CD14-positive monocyte (primary cell): ENCODE data around the gene YJU2. TPM values are rescaled to one million over a fixed set of nuclear protein-coding genes. Genes with fewer than 3 reads are reported as not detected.

Experiments used
- DNase-seq, 3 donors: peaks; one replicate each; pipeline ENCODE4 v3.0.0-alpha.2; 2011 to 2022
- H2AFZ ChIP-seq: 2 replicates; pipeline ENCODE4 v1.6.0; 2012; ENCODE audit warnings: mild to moderate bottlenecking, low read depth, low read length, inconsistent platforms; ENCODE audit not compliant: insufficient read depth, poor library complexity, severe bottlenecking
- H3K27ac ChIP-seq, 2 donors: 1 replicate in 1 of 2; 2 replicates in 1 of 2; pipeline ENCODE4 v1.5.1; 2012 to 2013; ENCODE audit warnings: low read length in 2 of 2, control low read depth in 1 of 2, inconsistent platforms in 1 of 2, low read depth in 1 of 2, mild to moderate bottlenecking in 1 of 2
- H3K27me3 ChIP-seq, 2 donors: one replicate each; pipeline versions ENCODE4 v1.6.0 to v1.6.1; 2011 to 2013; ENCODE audit warnings: low read length in 2 of 2; ENCODE audit not compliant: control insufficient read depth in 2 of 2, insufficient read depth in 2 of 2
- H3K36me3 ChIP-seq, 2 donors: replicated peaks in 1 of 2; 1 replicate in 1 of 2; 2 replicates in 1 of 2; pipeline versions ENCODE4 v1.5.1 to v1.6.1; 2012 to 2013; ENCODE audit warnings: low read length in 2 of 2, control low read depth in 1 of 2, inconsistent platforms in 1 of 2, mild to moderate bottlenecking in 1 of 2; ENCODE audit not compliant: insufficient read depth in 2 of 2, control insufficient read depth in 1 of 2
- H3K4me1 ChIP-seq, 2 donors: 1 replicate in 1 of 2; 2 replicates in 1 of 2; pipeline versions ENCODE4 v1.5.1 to v1.6.1; 2012 to 2013; ENCODE audit warnings: low read length in 2 of 2, control low read depth in 1 of 2, inconsistent platforms in 1 of 2, mild to moderate bottlenecking in 1 of 2, moderate library complexity in 1 of 2; ENCODE audit not compliant: insufficient read depth in 2 of 2, control insufficient read depth in 1 of 2
- H3K4me2 ChIP-seq: replicated peaks from 2 replicates; pipeline ENCODE3; 2012; ENCODE audit warnings: low read length, moderate library complexity, mild to moderate bottlenecking; ENCODE audit not compliant: poor library complexity, severe bottlenecking; ENCODE audit errors: extremely low read depth
- H3K4me3 ChIP-seq, 3 experiments: fragments of 200-600 bp in 1 of 3; sonication (generic) in 1 of 3; replicated peaks in 1 of 3; 1 replicate in 2 of 3; 2 replicates in 1 of 3; pipeline ENCODE4 v1.5.1; 2011 to 2013; ENCODE audit warnings: low read length in 3 of 3, mild to moderate bottlenecking in 3 of 3, control low read depth in 2 of 3, low read depth in 2 of 3, inconsistent platforms in 1 of 3, moderate library complexity in 1 of 3
- H3K79me2 ChIP-seq: 2 replicates; pipeline ENCODE4 v1.6.0; 2012; ENCODE audit warnings: mild to moderate bottlenecking, control low read depth, inconsistent platforms, low read length, moderate library complexity; ENCODE audit not compliant: insufficient read depth
- H3K9ac ChIP-seq: 2 replicates; pipeline ENCODE4 v1.6.0; 2017; ENCODE audit warnings: low read length, mild to moderate bottlenecking; ENCODE audit not compliant: insufficient read depth, poor library complexity, severe bottlenecking
- H3K9me3 ChIP-seq, 2 donors: replicated peaks in 1 of 2; 1 replicate in 1 of 2; 2 replicates in 1 of 2; pipeline versions ENCODE4 v1.5.1 to v1.6.1; 2012 to 2013; ENCODE audit warnings: low read length in 2 of 2, control low read depth in 1 of 2; ENCODE audit not compliant: control insufficient read depth in 1 of 2, insufficient read depth in 1 of 2
- H4K20me1 ChIP-seq: 2 replicates; pipeline ENCODE4 v1.6.0; 2012; ENCODE audit warnings: mild to moderate bottlenecking, low read length, control low read depth, moderate library complexity; ENCODE audit not compliant: insufficient read depth
- H3K27ac Mint-ChIP-seq, 7 donors: one replicate each; pipeline ENCODE4 v1.8.0; 2020; ENCODE audit warnings: mild to moderate bottlenecking in 7 of 7, mixed read lengths in 7 of 7, moderate library complexity in 6 of 7, inconsistent platforms in 2 of 7
- H3K27me3 Mint-ChIP-seq, 3 donors: one replicate each; pipeline ENCODE4 v1.8.0; 2021 to 2022; ENCODE audit warnings: low read depth in 3 of 3, mild to moderate bottlenecking in 3 of 3, mixed read lengths in 3 of 3, moderate library complexity in 3 of 3, inconsistent platforms in 1 of 3
- H3K36me3 Mint-ChIP-seq, 2 donors: one replicate each; pipeline ENCODE4 v1.8.0; 2020; ENCODE audit warnings: mixed read lengths in 2 of 2, inconsistent platforms in 1 of 2, mild to moderate bottlenecking in 1 of 2
- H3K4me1 Mint-ChIP-seq: one replicate; pipeline ENCODE4 v1.8.0; 2020; ENCODE audit warnings: mild to moderate bottlenecking, mixed read lengths
- H3K4me3 Mint-ChIP-seq, 2 donors: one replicate each; pipeline ENCODE4 v1.8.0; 2020; ENCODE audit warnings: mild to moderate bottlenecking in 2 of 2, mixed read lengths in 2 of 2, moderate library complexity in 1 of 2
- H3K9me3 Mint-ChIP-seq, 7 donors: one replicate each; pipeline ENCODE4 v1.8.0; 2020 to 2022; ENCODE audit warnings: mixed read lengths in 7 of 7, mild to moderate bottlenecking in 6 of 7, moderate library complexity in 6 of 7, inconsistent platforms in 2 of 7
- WGBS: methylation state at CpG from one replicate; pipeline ENCODE4 v1.1.5; 2013; ENCODE audit warnings: missing lambda C conversion rate; ENCODE audit not compliant: insufficient coverage; 5-methylcytosine and 5-hydroxymethylcytosine counted together
- intact Hi-C, 2 donors: fragments of 100-400 bp; cut with micrococcal nuclease; formaldehyde crosslinking; loops; one replicate each; pipeline versions ENCODE4 v1.15.0 to v1.15.1; 2023
- polyA plus RNA-seq, 3 donors: library from polyadenylated mRNA; depleted of rRNA in 1 of 3; unstranded in 2 of 3; stranded (reverse) in 1 of 3; fragments of 300-500 nt in 2 of 3; fragments of >200 nt in 1 of 3; fragmentation: Illumina TruSeq in 2 of 3; gene quantifications; 1 replicate in 2 of 3; 2 replicates in 1 of 3; pipeline ENCODE4 v1.2.3, GENCODE V29; 2012 to 2021
- TF ChIP-seq, protein P1 (sequence below): fragments of 200-600 bp; IDR thresholded peaks from one replicate; pipeline ENCODE4 v1.8.0; 2022; ENCODE audit warnings: antibody characterized with exemption, mild to moderate bottlenecking

Gene YJU2
- polyA plus RNA-seq, 3 donors: 8.6 to 19.3 (median 13.4) TPM

DNA sequence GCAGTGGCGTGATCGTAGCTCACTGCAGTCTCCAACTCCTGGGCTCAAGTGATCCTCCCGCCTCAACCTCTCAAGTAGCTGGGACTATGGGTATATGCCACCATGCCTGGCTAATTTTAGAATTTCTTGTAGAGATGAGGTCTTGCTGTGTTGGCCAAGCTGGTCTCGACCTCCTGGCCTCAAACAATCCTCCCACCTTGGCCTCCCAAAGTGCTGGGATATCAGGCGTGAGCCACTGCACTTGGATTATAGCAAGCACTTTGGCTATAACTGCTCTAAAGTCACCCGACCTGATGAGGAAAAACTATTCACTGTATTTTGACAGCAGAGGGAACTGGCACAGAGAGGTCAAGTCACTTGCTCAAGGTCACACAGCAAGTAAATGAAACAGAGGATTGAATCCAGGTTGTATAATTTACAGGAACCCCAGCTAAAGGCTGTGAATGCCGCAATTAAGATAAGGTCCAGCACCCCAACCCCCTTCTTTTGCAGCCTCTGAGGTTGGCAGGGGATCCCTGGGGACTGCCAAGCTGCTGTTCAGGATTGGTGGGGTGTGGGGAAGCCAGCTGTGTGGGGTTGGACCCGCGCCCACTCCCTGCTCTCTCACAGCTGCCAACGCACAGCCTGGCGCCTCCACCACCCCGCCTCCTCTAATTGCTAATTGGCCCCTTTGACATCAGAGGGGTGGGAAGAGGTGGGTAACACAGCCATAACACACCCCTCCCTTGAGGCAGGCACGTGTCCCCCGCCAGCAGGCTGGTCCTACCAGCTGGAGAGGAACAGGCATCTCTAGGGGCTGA, 49.3 kb downstream of the YJU2 start:
- Mint-ChIP-seq H3K27me3 (peaks cover 0 to 2% (median 0%) of the 10 kb centered on the region in 3 donors), H3K9me3 (peaks cover 0 to 2% (median 0%) of the 10 kb centered on the region in 7 donors)
- intact Hi-C loops: no loop called here

GRCh38 chr19:4297901-4298809, 51.3 kb downstream of the YJU2 start:
- Histone ChIP-seq H3K9me3 (no peaks in the 10 kb centered on the region), H4K20me1 (no peaks in the 10 kb centered on the region), H3K27me3 (no peaks in the 10 kb centered on the region), H3K79me2 (no peaks in the 10 kb centered on the region), H3K4me3 (no peak overlapping the region), H3K4me2 (no peak overlapping the region), H2AFZ (no peak overlapping the region), H3K36me3 (no peaks in the 10 kb centered on the region), H3K4me1 (no peaks in the 10 kb centered on the region), H3K9ac (no peak overlapping the region), H3K27ac (no peak overlapping the region)
- WGBS: 91% methylated on average over 21 of the region's 27 CpGs
- DNase-seq: no peak
- H3K27me3 Mint-ChIP-seq: peaks cover 0 to 4% (median 3%) of the 10 kb centered on the region in 3 donors
- H3K27ac Mint-ChIP-seq: no peak overlapping the region
- intact Hi-C loops: no loop called here
- peaks cover 0 to 2% (median 0%) of the 10 kb centered on the region in 7 donors for H3K9me3 Mint-ChIP-seq
- TF ChIP-seq, protein P1, sequence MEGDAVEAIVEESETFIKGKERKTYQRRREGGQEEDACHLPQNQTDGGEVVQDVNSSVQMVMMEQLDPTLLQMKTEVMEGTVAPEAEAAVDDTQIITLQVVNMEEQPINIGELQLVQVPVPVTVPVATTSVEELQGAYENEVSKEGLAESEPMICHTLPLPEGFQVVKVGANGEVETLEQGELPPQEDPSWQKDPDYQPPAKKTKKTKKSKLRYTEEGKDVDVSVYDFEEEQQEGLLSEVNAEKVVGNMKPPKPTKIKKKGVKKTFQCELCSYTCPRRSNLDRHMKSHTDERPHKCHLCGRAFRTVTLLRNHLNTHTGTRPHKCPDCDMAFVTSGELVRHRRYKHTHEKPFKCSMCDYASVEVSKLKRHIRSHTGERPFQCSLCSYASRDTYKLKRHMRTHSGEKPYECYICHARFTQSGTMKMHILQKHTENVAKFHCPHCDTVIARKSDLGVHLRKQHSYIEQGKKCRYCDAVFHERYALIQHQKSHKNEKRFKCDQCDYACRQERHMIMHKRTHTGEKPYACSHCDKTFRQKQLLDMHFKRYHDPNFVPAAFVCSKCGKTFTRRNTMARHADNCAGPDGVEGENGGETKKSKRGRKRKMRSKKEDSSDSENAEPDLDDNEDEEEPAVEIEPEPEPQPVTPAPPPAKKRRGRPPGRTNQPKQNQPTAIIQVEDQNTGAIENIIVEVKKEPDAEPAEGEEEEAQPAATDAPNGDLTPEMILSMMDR: no peak
- H3K4me1 Mint-ChIP-seq: peaks cover 7% of the 10 kb centered on the region
- H3K4me3 Mint-ChIP-seq: no peak overlapping the region
- no peaks in the 10 kb centered on the region for H3K36me3 Mint-ChIP-seq

More for the DNA sequence above, 49.3 kb downstream of the YJU2 start:
- WGBS: 78% methylated on average over 6 of the region's 14 CpGs
- Histone ChIP-seq H3K79me2 (no peaks in the 10 kb centered on the region), H3K27me3 (no peaks in the 10 kb centered on the region), H3K27ac (no peak overlapping the region), H3K9ac (no peak overlapping the region), H2AFZ (no peak overlapping the region), H3K4me2 (no peak overlapping the region), H3K4me1 (no peaks in the 10 kb centered on the region), H3K36me3 (no peaks in the 10 kb centered on the region), H4K20me1 (no peaks in the 10 kb centered on the region), H3K9me3 (no peaks in the 10 kb centered on the region), H3K4me3 (no peak overlapping the region)
- Mint-ChIP-seq H3K4me1 (no peaks in the 10 kb centered on the region), H3K36me3 (no peaks in the 10 kb centered on the region), H3K27ac (peak overlapping the region in 1 of 7 donors; percentile 64), H3K4me3 (no peak overlapping the region)
- DNase-seq: no peak
- TF ChIP-seq, protein P1: no peak
